Panc1 (cell line): ENCODE data around the gene CASP3.

Experiments used
- POLR2AphosphoS5 ChIP-seq: IDR thresholded peaks from 2 replicates; pipeline ENCODE4 v1.6.1; 2012; ENCODE audit warnings: mild to moderate bottlenecking, low read depth, low read length, moderate library complexity
- SIN3A ChIP-seq: IDR thresholded peaks from 2 replicates; pipeline ENCODE4 v1.6.1; 2012; ENCODE audit warnings: low read depth, mild to moderate bottlenecking, low read length, moderate library complexity, borderline replicate concordance; ENCODE audit not compliant: insufficient read depth
- TF ChIP-seq, protein P1 (sequence below): fragments of 450-650 bp; IDR thresholded peaks from 2 replicates; pipeline ENCODE4 v1.5.1; 2017; ENCODE audit warnings: mild to moderate bottlenecking
- TF ChIP-seq, protein P2 (sequence below), 2 experiments: IDR thresholded peaks; 2 replicates each; pipeline ENCODE4 v1.6.1; 2011 to 2012; ENCODE audit warnings: low read depth in 2 of 2, control low read depth in 1 of 2, low read length in 1 of 2, mild to moderate bottlenecking in 1 of 2, moderate library complexity in 1 of 2; ENCODE audit not compliant: insufficient read depth in 1 of 2

DNA sequence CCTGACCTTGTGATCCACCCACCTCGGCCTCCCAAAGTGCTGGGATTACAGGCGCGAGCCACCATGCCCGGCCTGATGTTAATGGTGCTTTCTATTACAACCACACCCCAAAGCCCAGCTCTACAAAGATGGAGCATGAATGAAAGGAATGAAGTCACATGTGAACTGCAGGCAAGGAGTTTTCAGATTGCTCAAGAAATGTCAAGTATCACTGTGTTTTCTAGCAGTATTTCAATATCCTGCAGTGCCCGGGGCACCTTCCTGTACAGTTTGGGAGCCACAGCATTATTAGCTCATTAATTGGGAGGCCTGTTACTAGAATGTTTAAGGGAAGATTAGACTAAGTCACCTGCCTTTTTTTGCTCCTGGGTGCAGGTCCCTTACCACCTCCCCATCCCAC is 40.4 kb upstream of the CASP3 start:
- TF ChIP-seq, protein P1, sequence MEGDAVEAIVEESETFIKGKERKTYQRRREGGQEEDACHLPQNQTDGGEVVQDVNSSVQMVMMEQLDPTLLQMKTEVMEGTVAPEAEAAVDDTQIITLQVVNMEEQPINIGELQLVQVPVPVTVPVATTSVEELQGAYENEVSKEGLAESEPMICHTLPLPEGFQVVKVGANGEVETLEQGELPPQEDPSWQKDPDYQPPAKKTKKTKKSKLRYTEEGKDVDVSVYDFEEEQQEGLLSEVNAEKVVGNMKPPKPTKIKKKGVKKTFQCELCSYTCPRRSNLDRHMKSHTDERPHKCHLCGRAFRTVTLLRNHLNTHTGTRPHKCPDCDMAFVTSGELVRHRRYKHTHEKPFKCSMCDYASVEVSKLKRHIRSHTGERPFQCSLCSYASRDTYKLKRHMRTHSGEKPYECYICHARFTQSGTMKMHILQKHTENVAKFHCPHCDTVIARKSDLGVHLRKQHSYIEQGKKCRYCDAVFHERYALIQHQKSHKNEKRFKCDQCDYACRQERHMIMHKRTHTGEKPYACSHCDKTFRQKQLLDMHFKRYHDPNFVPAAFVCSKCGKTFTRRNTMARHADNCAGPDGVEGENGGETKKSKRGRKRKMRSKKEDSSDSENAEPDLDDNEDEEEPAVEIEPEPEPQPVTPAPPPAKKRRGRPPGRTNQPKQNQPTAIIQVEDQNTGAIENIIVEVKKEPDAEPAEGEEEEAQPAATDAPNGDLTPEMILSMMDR: no peak
- TF ChIP-seq SIN3A (no peak), POLR2AphosphoS5 (no peak)
- TF ChIP-seq, protein P2, sequence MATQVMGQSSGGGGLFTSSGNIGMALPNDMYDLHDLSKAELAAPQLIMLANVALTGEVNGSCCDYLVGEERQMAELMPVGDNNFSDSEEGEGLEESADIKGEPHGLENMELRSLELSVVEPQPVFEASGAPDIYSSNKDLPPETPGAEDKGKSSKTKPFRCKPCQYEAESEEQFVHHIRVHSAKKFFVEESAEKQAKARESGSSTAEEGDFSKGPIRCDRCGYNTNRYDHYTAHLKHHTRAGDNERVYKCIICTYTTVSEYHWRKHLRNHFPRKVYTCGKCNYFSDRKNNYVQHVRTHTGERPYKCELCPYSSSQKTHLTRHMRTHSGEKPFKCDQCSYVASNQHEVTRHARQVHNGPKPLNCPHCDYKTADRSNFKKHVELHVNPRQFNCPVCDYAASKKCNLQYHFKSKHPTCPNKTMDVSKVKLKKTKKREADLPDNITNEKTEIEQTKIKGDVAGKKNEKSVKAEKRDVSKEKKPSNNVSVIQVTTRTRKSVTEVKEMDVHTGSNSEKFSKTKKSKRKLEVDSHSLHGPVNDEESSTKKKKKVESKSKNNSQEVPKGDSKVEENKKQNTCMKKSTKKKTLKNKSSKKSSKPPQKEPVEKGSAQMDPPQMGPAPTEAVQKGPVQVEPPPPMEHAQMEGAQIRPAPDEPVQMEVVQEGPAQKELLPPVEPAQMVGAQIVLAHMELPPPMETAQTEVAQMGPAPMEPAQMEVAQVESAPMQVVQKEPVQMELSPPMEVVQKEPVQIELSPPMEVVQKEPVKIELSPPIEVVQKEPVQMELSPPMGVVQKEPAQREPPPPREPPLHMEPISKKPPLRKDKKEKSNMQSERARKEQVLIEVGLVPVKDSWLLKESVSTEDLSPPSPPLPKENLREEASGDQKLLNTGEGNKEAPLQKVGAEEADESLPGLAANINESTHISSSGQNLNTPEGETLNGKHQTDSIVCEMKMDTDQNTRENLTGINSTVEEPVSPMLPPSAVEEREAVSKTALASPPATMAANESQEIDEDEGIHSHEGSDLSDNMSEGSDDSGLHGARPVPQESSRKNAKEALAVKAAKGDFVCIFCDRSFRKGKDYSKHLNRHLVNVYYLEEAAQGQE (IDR thresholded peaks at IDR 0.05; ENCODE audit: insufficient read depth in 1 of 2, low read depth in 2 of 2, low read length in 1 of 2): no peak
